GM23338 (cell line): Measurements from ENCODE around the gene PLA2G5. TPM values are rescaled to one million over a fixed set of nuclear protein-coding genes. Genes with fewer than 3 reads are reported as not detected.
A peak's percentile ranks its signal among the peaks of the same experiment; 100 is the strongest.

Experiments used
- ATAC-seq: fragments of 200-7000 bp; cut with Tn5 transposase; 3 replicates; pipeline ENCODE4 v1.9.1; 2020
- DNase-seq: peaks from one replicate; pipeline ENCODE4 v3.0.0-alpha.2; 2015; ENCODE audit warnings: low spot score
- H2AFZ ChIP-seq: fragments of 200-600 bp; sonication (generic); 2 replicates; pipeline ENCODE4 v1.8.0; 2016; ENCODE audit warnings: antibody characterized with exemption, mild to moderate bottlenecking, moderate library complexity
- H3F3A ChIP-seq: fragments of 200-600 bp; sonication (generic); replicated peaks from 2 replicates; pipeline ENCODE4 v1.8.0; 2017; ENCODE audit warnings: antibody characterized with exemption, mixed run types, low read depth
- H3K27ac ChIP-seq: fragments of 200-600 bp; sonication (generic); 2 replicates; pipeline ENCODE4 v1.6.1; 2016; ENCODE audit warnings: low read depth
- H3K27me3 ChIP-seq: fragments of 200-600 bp; sonication (generic); 2 replicates; pipeline ENCODE4 v1.8.0; 2016; ENCODE audit warnings: mild to moderate bottlenecking, mixed run types, moderate library complexity; ENCODE audit not compliant: insufficient read depth
- H3K36me3 ChIP-seq: fragments of 200-600 bp; sonication (generic); 2 replicates; pipeline ENCODE4 v1.8.0; 2016; ENCODE audit warnings: mild to moderate bottlenecking; ENCODE audit not compliant: insufficient read depth
- H3K4me1 ChIP-seq: fragments of 200-600 bp; sonication (generic); 2 replicates; pipeline ENCODE4 v1.8.0; 2016; ENCODE audit warnings: mild to moderate bottlenecking, moderate library complexity; ENCODE audit not compliant: insufficient read depth
- H3K4me2 ChIP-seq: fragments of 200-600 bp; sonication (generic); 2 replicates; pipeline ENCODE4 v1.7.1; 2017; ENCODE audit warnings: mixed run types
- H3K4me3 ChIP-seq: fragments of 200-600 bp; sonication (generic); 2 replicates; pipeline ENCODE4 v1.6.1; 2016; ENCODE audit warnings: mixed run types
- H3K79me2 ChIP-seq: fragments of 200-600 bp; sonication (generic); replicated peaks from 2 replicates; pipeline ENCODE4 v1.8.0; 2017; ENCODE audit warnings: mild to moderate bottlenecking; ENCODE audit not compliant: insufficient read depth
- H3K9me2 ChIP-seq: fragments of 200-600 bp; sonication (generic); 2 replicates; pipeline ENCODE4 v1.8.0; 2017; ENCODE audit not compliant: insufficient read depth
- H4K20me1 ChIP-seq: fragments of 200-600 bp; sonication (generic); replicated peaks from 2 replicates; pipeline ENCODE4 v1.8.0; 2017; ENCODE audit warnings: mild to moderate bottlenecking; ENCODE audit not compliant: insufficient read depth
- H3K27ac Mint-ChIP-seq: 2 replicates; pipeline ENCODE4 v1.8.0; 2020; ENCODE audit warnings: inconsistent platforms, mild to moderate bottlenecking, moderate library complexity, mixed read lengths
- H3K27me3 Mint-ChIP-seq: 3 replicates; pipeline ENCODE4 v1.8.0; 2022; ENCODE audit warnings: low read depth, mild to moderate bottlenecking, moderate library complexity, mixed read lengths, inconsistent platforms; ENCODE audit not compliant: insufficient read depth, poor library complexity
- H3K36me3 Mint-ChIP-seq: 3 replicates; pipeline ENCODE4 v1.8.0; 2021; ENCODE audit warnings: low read depth, mild to moderate bottlenecking, inconsistent platforms, moderate library complexity, mixed read lengths
- H3K4me1 Mint-ChIP-seq: 3 replicates; pipeline ENCODE4 v1.8.0; 2020; ENCODE audit warnings: mild to moderate bottlenecking, inconsistent platforms, mixed read lengths
- H3K4me3 Mint-ChIP-seq: 3 replicates; pipeline ENCODE4 v1.8.0; 2021; ENCODE audit warnings: moderate library complexity, mild to moderate bottlenecking, inconsistent platforms, mixed read lengths
- H3K9me3 Mint-ChIP-seq: 3 replicates; pipeline ENCODE4 v1.8.0; 2020; ENCODE audit warnings: moderate library complexity, mild to moderate bottlenecking, inconsistent platforms, mixed read lengths
- CREB1 ChIP-seq: fragments of 250-450 bp; sonication (Bioruptor Pico); IDR thresholded peaks from 2 replicates; pipeline ENCODE4 v1.5.0; 2020; ENCODE audit warnings: low read depth, mild to moderate bottlenecking, moderate library complexity
- CTCF ChIP-seq, 2 experiments: fragments of 200-600 bp in 1 of 2; sonication (generic) in 1 of 2; conservative IDR thresholded peaks; 2 replicates each; pipeline versions ENCODE4 v1.5.1 to v1.6.1; 2016 to 2017; ENCODE audit warnings: antibody characterized with exemption in 2 of 2, low read depth in 2 of 2, mild to moderate bottlenecking in 2 of 2, moderate library complexity in 1 of 2
- EZH2 ChIP-seq: fragments of 200-600 bp; sonication (generic); IDR thresholded peaks from one replicate; pipeline ENCODE4 v1.8.0; 2017; ENCODE audit warnings: antibody characterized with exemption, mild to moderate bottlenecking, low read depth; ENCODE audit not compliant: unreplicated experiment
- EZH2phosphoT487 ChIP-seq: fragments of 200-600 bp; sonication (generic); IDR thresholded peaks from one replicate; pipeline ENCODE4 v1.8.1; 2018; ENCODE audit warnings: antibody characterized with exemption; ENCODE audit not compliant: unreplicated experiment
- JUNB ChIP-seq: IDR thresholded peaks from one replicate; pipeline ENCODE4 v1.6.1; 2016; ENCODE audit warnings: antibody characterized with exemption; ENCODE audit not compliant: unreplicated experiment
- NANOG ChIP-seq: IDR thresholded peaks from 2 replicates; pipeline ENCODE4 v1.6.1; 2016; ENCODE audit warnings: antibody characterized with exemption, borderline replicate concordance
- POLR2AphosphoS5 ChIP-seq: IDR thresholded peaks from 2 replicates; pipeline ENCODE4 v1.6.1; 2016; ENCODE audit warnings: antibody characterized with exemption, low read depth
- REST ChIP-seq: IDR thresholded peaks from one replicate; pipeline ENCODE4 v1.6.1; 2018; ENCODE audit warnings: antibody characterized with exemption; ENCODE audit not compliant: unreplicated experiment
- polyA plus RNA-seq: library from polyadenylated mRNA; unstranded; fragments of >200 nt; fragmentation: Nextera tagmentation; extraction: Ambion mirVana; gene quantifications from 2 replicates; pipeline ENCODE4 v1.2.1, GENCODE V29; 2016
- total RNA-seq: library from RNA; depleted of rRNA; stranded (reverse); fragments of >200 nt; shearing (Covaris generic); gene quantifications from 2 replicates; pipeline ENCODE4 v1.2.3, GENCODE V29; 2014

Gene PLA2G5
- total and polyA plus RNA-seq, 2 experiments from 2014 or later, result not detected

- H3K9me3 Mint-ChIP-seq, result 0 out of 3 replicates have a peak, but pooled peaks cover 3% of the 10 kb centered on the region
- H3K27me3 ChIP-seq, result no peaks in the 10 kb centered on the region
- ATAC-seq, result peak; percentile 57
- H2AFZ ChIP-seq, result no peak overlapping the region
- H3K27ac Mint-ChIP-seq, result no peak overlapping the region
- no peak overlapping the region for H3K4me3 Mint-ChIP-seq
- H3K9me2 ChIP-seq, result no peaks in the 10 kb centered on the region; the same call in 1 of the 2 replicates
- H3K36me3 ChIP-seq, result no peaks in the 10 kb centered on the region
- H4K20me1 ChIP-seq, result no peaks in the 10 kb centered on the region
- H3K36me3 Mint-ChIP-seq, result no peaks in the 10 kb centered on the region
- no peak overlapping the region for H3K27ac ChIP-seq
- no peaks in the 10 kb centered on the region for H3K79me2 ChIP-seq
- H3K4me1 ChIP-seq, result no peaks in the 10 kb centered on the region
- H3K4me2 ChIP-seq, result no peak overlapping the region
- H3K4me1 Mint-ChIP-seq, result peaks cover 13% of the 10 kb centered on the region
- H3K27me3 Mint-ChIP-seq, result peaks cover 4% of the 10 kb centered on the region
- no peak overlapping the region for H3K4me3 ChIP-seq
- no peak for TF ChIP-seq CREB1 (CRISPR knock-in tag)
- no peak for TF ChIP-seq POLR2AphosphoS5
- no peak for TF ChIP-seq REST
- no peak for TF ChIP-seq CTCF (conservative IDR thresholded peaks at IDR 0.05; ENCODE audit: low read depth in 2 of 2)
- no peak for TF ChIP-seq EZH2phosphoT487
- no peak for TF ChIP-seq NANOG
- no peak for TF ChIP-seq EZH2
- no peaks in the 10 kb centered on the region for H3F3A ChIP-seq
- DNase-seq, result no peak
These were observed 44.1 kb downstream of the PLA2G5 start for GRCh38 chr1:20114021-20114648.

- peaks cover 4% of the 10 kb centered on the region for H3K27me3 Mint-ChIP-seq
- H3K9me2 ChIP-seq, result no peaks in the 10 kb centered on the region; the same call in 1 of the 2 replicates
- H3K4me3 Mint-ChIP-seq, result no peak overlapping the region
- no peaks in the 10 kb centered on the region for H3K4me1 ChIP-seq
- TF ChIP-seq CTCF (conservative IDR thresholded peaks at IDR 0.05; ENCODE audit: low read depth in 2 of 2), result peak; percentile 44 to 63
- TF ChIP-seq JUNB, result no peak
- TF ChIP-seq NANOG, result no peak
- no peak for TF ChIP-seq POLR2AphosphoS5
- H3K4me1 Mint-ChIP-seq, result peaks cover 13% of the 10 kb centered on the region
- peak; percentile 70 for ATAC-seq
- H3K9me3 Mint-ChIP-seq, result 0 out of 3 replicates have a peak, but pooled peaks cover 3% of the 10 kb centered on the region
- H3K27me3 ChIP-seq, result no peaks in the 10 kb centered on the region
- H2AFZ ChIP-seq, result no peak overlapping the region
- no peaks in the 10 kb centered on the region for H4K20me1 ChIP-seq
- no peaks in the 10 kb centered on the region for H3F3A ChIP-seq
- H3K36me3 ChIP-seq, result no peaks in the 10 kb centered on the region
- no peak overlapping the region for H3K27ac Mint-ChIP-seq
- H3K27ac ChIP-seq, result no peak overlapping the region
- peak; percentile 39 for DNase-seq
- H3K79me2 ChIP-seq, result no peaks in the 10 kb centered on the region
- H3K4me3 ChIP-seq, result no peak overlapping the region
- H3K36me3 Mint-ChIP-seq, result no peaks in the 10 kb centered on the region
- no peak overlapping the region for H3K4me2 ChIP-seq
These were observed 45.5 kb downstream of the PLA2G5 start for GRCh38 chr1:20115479-20115878.
